Measurements from ENCODE around the gene SARNP.

SARNP gene

DNA sequence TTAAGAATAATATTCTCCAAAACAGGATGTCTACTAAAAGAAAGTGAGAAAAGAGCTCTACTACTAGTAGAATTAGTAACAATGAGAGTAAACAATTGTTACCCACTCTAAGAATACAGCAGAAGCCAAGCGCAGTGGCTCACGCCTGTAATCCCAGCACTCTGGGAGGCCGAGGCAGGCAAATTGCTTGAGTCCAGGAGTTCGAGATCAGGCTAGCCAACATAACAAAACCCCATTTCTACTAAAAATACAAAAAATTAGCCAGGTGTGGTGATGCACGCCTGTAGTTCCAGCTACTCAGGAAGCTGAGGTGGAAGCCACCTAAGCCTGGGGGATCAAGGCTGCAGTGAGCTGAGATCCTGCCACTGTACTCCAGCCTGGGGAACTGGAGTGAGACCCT lies 7.2 kb upstream of the SARNP start:
- Mint-ChIP-seq H3K9me3 (no peaks in the 10 kb centered on the region), H3K36me3 (ENCODE audit: low read depth) (peaks cover 42% of the 10 kb centered on the region), H3K4me1 (peaks cover 38% of the 10 kb centered on the region), H3K27me3 (ENCODE audit: low read depth, poor library complexity) (no peaks in the 10 kb centered on the region), H3K4me3 (peak overlapping the region; percentile 0), H3K27ac (peak overlapping the region; percentile 5)
- no peak for TF ChIP-seq CTCF (IDR thresholded peaks at IDR 0.05)
- DNase-seq = no peak

DNA sequence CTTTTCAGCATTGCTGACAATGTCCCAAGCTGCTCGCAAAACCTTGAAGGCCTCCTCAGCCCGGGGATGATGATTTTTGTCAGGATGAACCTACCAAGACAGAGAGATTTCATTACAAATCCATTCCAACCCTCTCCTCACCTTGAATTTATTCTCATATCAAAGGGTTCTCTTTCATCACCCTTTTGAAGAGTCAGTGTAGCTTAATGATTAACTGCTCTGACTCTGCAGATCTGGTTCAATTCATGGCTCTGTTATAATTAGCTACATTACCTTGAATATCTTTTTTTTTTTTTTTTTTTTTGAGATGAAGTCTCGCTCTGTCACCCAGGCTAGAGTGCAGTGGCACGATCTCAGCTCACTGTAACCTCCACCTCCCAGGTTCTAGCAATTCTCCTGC lies 5.9 kb upstream of the SARNP start:
- Mint-ChIP-seq H3K36me3 (ENCODE audit: low read depth) (peaks cover 47% of the 10 kb centered on the region), H3K27ac (peak overlapping the region; percentile 74), H3K4me1 (peaks cover 45% of the 10 kb centered on the region), H3K9me3 (no peaks in the 10 kb centered on the region), H3K4me3 (no peak overlapping the region), H3K27me3 (ENCODE audit: low read depth, poor library complexity) (no peaks in the 10 kb centered on the region)
- TF ChIP-seq CTCF (IDR thresholded peaks at IDR 0.05) = no peak
- DNase-seq = no peak

- no peak for TF ChIP-seq CTCF (IDR thresholded peaks at IDR 0.05)
- DNase-seq = no peak
- Mint-ChIP-seq H3K4me3 (no peak overlapping the region), H3K4me1 (peaks cover 35% of the 10 kb centered on the region), H3K9me3 (no peaks in the 10 kb centered on the region), H3K27me3 (ENCODE audit: low read depth, poor library complexity) (no peaks in the 10 kb centered on the region), H3K27ac (no peak overlapping the region), H3K36me3 (ENCODE audit: low read depth) (peaks cover 36% of the 10 kb centered on the region)
Measured at GRCh38 chr12:55822228-55822627, 4.7 kb upstream of the SARNP start.

GRCh38 chr12:55820679-55821078 lies 3.2 kb upstream of the SARNP start:
- Mint-ChIP-seq H3K9me3 (no peaks in the 10 kb centered on the region), H3K36me3 (ENCODE audit: low read depth) (peaks cover 30% of the 10 kb centered on the region), H3K4me1 (peaks cover 27% of the 10 kb centered on the region), H3K27me3 (ENCODE audit: low read depth, poor library complexity) (no peaks in the 10 kb centered on the region), H3K4me3 (no peak overlapping the region), H3K27ac (no peak overlapping the region)
- no peak for DNase-seq
- no peak for TF ChIP-seq CTCF (IDR thresholded peaks at IDR 0.05)

GRCh38 chr12:55818886-55819285 lies 1.4 kb upstream of the SARNP start:
- Mint-ChIP-seq H3K27me3 (ENCODE audit: low read depth, poor library complexity) (no peaks in the 10 kb centered on the region), H3K27ac (no peak overlapping the region), H3K4me3 (no peak overlapping the region), H3K36me3 (ENCODE audit: low read depth) (peaks cover 37% of the 10 kb centered on the region), H3K4me1 (peaks cover 29% of the 10 kb centered on the region), H3K9me3 (no peaks in the 10 kb centered on the region)
- DNase-seq = no peak
- TF ChIP-seq CTCF (IDR thresholded peaks at IDR 0.05) = no peak

DNA sequence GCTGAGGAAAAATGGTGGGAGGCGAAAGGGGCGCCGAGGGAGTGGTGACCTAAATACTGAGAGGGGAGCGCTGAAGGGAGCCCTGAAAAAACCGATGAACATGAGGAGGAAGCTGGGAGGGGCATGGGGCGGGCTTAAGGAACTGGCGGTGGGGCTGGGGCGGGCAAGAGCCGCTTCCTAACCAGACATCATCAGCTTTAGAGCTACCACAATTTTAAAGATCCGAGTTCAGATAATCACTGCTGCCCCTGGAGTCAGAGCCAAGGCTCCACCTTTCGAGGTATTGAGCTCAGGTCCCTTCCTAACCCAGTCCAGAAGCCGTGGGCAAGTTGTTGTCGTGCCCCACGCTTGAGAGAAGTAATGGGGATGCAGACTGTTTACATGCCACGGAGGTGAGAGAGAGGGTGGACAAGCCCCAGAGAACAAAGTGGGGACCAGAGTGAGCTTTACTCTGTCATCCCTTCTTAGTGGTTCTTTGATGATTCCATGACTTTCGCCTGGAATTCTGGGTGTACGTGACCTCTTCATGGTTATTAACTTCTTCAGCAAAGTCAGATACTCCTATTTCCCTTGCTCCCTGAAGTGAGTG lies 710 bp upstream of the SARNP start:
- Mint-ChIP-seq H3K27ac (peak overlapping the region; percentile 17), H3K9me3 (no peaks in the 10 kb centered on the region), H3K36me3 (ENCODE audit: low read depth) (peaks cover 38% of the 10 kb centered on the region), H3K4me3 (no peak overlapping the region), H3K27me3 (ENCODE audit: low read depth, poor library complexity) (no peaks in the 10 kb centered on the region), H3K4me1 (peaks cover 32% of the 10 kb centered on the region)
- no peak for DNase-seq
- TF ChIP-seq CTCF (IDR thresholded peaks at IDR 0.05) = no peak

Data from nephron progenitor cell (in vitro differentiated cells).